ENCODE results near the gene HEXIM1. TPM values are rescaled to one million over a fixed set of nuclear protein-coding genes. Genes with fewer than 3 reads are reported as not detected.

The HEXIM1 gene
- total RNA-seq, 2 experiments from 2014 or later = 34.6 to 34.7 TPM

DNA sequence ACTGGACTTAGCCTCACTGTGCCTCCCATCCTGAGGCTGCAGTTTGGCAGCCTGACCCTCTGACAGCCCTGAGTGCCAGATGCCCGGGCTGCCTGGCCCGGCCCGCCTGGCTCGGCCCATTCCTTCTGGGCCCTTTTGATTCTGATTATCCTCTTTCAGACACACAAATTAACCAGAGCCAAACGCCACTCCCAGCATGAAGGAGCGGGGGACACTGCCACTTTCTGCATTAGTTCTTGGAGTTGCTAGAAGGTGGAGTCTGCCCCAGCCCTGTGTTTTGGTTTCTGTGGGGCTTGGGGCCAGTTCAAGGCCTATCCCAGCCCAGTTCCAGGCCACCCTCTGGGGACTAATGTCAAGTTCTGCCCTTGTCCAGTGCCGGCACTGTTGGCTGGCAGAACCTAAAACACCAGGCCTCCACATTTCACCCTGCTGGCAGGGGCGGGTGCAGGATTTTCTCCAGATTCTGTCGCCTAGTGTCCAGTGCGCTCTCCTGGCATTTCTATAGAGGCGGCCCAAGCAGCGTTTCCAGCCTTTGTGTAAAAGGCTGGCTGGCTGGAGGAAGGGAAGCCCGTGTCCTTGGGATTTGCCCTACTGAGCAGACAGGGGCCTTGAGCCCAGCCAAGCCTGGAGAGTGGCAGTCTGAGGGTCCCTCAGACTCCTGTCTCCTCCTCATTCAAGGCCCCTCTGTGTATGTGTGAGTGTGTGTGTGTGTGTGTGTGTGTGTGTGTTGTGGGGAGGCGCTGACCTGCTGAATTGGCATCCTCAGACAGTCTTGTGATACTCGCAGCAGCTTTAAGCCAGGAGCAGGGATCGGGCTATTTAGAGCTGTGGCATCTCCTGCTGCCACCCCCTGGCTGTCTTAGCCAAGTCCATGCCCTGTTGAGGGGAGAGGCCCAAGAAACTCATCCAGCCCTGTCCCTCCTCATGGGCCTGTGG, 37.3 kb upstream of the HEXIM1 start:
- ChIA-PET CTCF (no interaction called here), POLR2A (no interaction called here)

GRCh38 chr17:45111850-45112249, 36.4 kb upstream of the HEXIM1 start:
- CTCF ChIA-PET = no interaction called here
- POLR2A ChIA-PET = no interaction called here

DNA sequence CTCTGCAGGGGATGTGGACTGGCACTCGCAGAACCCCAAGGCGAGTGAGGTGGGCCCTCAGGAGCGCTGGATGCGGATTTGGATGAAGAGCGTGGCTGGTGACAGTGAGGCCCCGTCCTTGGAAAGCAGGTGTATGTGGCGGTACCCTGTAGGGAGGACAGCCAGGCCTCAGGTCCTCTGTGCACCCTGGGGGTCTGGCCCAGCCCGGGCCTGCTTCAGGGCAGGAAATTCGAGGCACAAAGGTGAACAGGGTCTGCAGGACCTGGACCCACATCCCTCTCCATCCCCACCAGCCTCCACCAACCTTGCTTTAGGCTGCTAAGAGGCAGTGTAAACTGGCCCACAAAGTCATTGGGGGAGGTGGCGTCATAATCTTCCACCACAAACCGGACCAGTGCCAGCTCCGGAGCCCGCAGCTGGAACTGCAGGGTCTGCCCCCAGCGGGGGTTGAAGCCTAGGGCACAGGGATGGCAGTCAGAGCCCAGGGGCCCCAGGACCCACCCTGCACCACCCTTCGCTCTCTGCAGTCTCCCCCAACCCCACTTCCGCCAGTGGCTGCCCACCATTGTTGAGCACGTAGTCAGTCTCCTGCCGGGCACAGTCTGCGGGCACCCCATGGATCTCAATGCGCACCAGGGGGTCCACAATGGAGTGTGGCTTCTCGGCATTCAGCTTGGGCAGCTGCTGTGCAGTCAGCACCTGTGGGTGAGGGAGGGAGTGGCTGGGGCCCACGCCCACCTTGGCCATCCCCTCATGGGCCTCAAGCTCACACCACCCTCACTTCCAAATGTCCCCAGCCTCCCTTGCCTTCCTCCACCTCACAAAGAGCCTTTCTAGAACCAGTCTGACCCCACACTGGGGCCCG, 35.5 kb upstream of the HEXIM1 start:
- CTCF ChIA-PET = no interaction called here

GRCh38 chr17:45113424-45113754, 34.9 kb upstream of the HEXIM1 start:
- CTCF ChIA-PET = no interaction called here
- POLR2A ChIA-PET = no interaction called here

More for the DNA sequence above, 35.5 kb upstream of the HEXIM1 start:
- POLR2A ChIA-PET = no interaction called here

DNA sequence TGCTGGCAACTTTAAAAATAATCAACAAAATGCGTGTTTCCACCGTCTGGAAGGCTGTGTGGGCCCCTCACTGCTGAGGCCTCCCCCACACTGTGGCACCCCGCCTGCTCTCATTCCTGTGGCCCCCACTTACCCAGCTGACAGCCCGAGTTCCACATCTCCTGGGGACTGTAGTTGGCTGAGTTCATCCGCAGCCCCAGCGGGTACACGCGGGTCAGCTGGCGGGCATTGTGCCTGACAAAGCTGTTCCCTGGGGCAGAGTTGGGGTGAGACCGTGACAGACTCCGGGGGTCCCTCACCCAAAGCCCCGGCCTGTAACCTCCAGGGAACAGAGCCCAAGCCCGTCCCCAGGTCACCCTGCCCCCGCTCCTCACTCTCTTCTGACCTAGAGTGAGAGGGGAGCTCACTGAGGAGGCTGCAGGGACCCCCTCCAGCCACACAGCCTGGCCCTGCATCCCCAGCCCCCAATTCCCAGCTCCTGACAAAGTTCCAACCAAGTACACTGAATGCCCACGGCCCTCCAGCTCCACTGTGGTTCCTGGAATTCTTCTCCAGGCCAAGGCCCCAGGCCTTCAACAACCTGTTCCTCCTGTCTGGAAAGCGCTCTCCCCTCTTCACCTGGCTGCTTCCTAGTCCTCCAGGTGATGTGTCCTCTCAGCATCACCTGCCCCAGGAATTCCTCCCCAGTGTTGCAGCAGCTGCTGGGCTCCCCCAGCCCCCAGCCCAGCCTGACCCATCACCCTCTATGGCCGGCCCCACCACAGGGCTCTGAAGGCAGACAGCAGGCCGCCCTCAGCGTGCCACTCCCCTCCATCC, 34.0 kb upstream of the HEXIM1 start:
- POLR2A ChIA-PET = no interaction called here
- CTCF ChIA-PET = no interaction called here

GRCh38 chr17:45115015-45115625, 33.2 kb upstream of the HEXIM1 start:
- POLR2A ChIA-PET = no interaction called here
- CTCF ChIA-PET = no interaction called here

- CTCF ChIA-PET = no interaction called here
- POLR2A ChIA-PET = no interaction called here
These were observed 32.4 kb upstream of the HEXIM1 start for GRCh38 chr17:45115871-45116270.

- ChIA-PET POLR2A (no interaction called here), CTCF (no interaction called here)
These were observed 31.8 kb upstream of the HEXIM1 start for GRCh38 chr17:45116434-45117016.

DNA sequence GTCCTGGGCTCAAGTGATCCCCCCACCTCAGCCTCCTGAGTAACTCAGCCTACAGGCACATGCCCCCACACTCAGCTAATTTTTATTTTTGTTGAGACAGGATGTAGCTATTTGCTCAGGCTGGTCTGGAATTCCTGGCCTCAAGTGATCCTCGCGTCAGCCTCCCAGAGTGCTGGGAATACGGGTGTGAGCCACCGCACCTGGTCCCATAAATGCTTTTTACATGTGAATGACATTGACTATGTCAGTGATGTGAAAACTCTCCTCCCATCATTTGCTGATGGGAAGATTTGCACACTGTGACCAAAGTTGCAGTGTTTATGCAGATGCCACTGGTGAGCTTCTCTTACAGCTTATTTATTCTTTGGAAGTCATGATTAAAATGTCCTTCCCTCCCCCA, 30.9 kb upstream of the HEXIM1 start:
- ChIA-PET CTCF (interaction anchor here (0.6 to 1.7 kb wide), 5 partner anchors 18 to 157 kb away, joined by 3 to 6 read pairs (median 4); partner anchors contain the start of gene ACBD4), POLR2A (no interaction called here)

- ChIA-PET CTCF (interaction anchor here (0.6 to 1.7 kb wide), 7 partner anchors 18 to 158 kb away, joined by 3 to 6 read pairs (median 4); partner anchors contain the start of gene ACBD4), POLR2A (no interaction called here)
These were observed 30.2 kb upstream of the HEXIM1 start for GRCh38 chr17:45117848-45118646.

GRCh38 chr17:45118691-45119090, 29.6 kb upstream of the HEXIM1 start:
- ChIA-PET CTCF (interaction anchor here (0.6 to 1.7 kb wide), 4 partner anchors 17 to 116 kb away, joined by 3 to 6 read pairs (median 5); partner anchors contain the start of gene ACBD4), POLR2A (no interaction called here)

- ChIA-PET POLR2A (no interaction called here), CTCF (interaction anchor here (0.6 to 1.6 kb wide), 2 partner anchors 15 to 808 kb away, joined by 4 to 8 read pairs; partner anchors contain the start of gene ACBD4)
These were observed 28.3 kb upstream of the HEXIM1 start for GRCh38 chr17:45119964-45120363.

DNA sequence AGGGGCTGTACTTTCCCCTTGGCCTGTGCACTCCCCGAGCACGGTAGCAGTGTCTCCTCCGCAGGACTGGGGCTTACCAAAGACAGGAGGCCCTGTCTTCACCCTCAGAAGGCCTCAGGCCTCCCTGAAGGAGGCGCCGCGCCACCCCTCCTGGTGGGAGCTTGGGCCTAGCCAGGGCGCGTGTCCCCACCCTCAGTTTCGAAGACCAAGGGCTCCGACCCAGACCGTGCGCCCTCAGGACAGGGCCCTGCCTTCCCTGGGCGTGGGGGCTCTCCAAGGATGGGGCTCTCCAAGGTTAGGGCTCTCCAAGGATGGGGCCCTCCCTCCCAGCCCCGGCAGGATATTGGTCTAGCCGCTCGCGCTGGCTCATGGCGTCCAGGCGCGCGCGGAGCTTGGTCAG, 27.7 kb upstream of the HEXIM1 start:
- CTCF ChIA-PET = interaction anchor here (0.6 to 1.6 kb wide), 3 partner anchors 15 to 807 kb away, joined by 3 to 8 read pairs (median 4); partner anchors contain the start of gene ACBD4

GRCh38 chr17:45121055-45121454, 27.2 kb upstream of the HEXIM1 start:
- ChIA-PET CTCF (interaction anchor here (1.5 kb wide), 1 partner anchor 10 kb away, joined by 4 read pairs; no protein-coding TSS in a partner anchor), POLR2A (no interaction called here)

More for the DNA sequence above, 27.7 kb upstream of the HEXIM1 start:
- POLR2A ChIA-PET = no interaction called here

DNA sequence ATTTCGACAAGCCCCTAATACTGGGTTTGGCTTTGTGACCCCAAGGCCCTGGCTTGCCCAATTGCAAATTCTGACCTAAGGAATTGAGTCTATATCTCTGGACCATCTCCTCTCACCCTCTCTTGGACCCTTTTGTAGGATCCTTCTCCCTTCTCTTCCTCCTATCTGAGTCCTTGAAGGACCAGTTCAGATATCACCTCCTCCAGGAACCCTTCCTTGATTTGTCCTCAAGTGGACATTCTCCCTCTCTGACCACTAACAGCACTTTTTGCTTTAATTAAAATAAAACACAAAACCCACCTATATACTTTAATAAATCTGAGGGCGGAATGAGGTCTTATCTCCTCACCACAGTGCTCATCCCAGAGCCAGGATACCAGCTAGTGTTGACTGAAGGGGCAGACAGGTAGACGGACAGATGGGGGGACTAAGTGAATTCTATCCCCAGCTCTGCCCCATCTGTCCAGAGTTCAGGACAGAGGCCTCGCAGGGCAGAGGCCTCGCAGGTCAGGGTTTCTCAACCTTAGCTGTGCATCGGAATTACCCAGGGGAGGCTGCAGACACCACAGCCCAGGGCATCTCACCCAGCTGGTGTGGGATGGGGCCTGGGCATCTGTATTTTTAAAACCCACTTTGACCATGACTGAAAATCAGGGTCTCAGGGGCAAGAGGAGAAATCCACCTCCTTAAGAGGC, 25.1 kb upstream of the HEXIM1 start:
- ChIA-PET CTCF (interaction anchor here (0.8 to 3.7 kb wide), 3 partner anchors 12 to 101 kb away, joined by 4 to 21 read pairs (median 4); partner anchors contain the start of gene ACBD4), POLR2A (interaction anchor here (0.6 kb wide), 1 partner anchor 53 kb away, joined by 5 read pairs; no protein-coding TSS in a partner anchor)

- ChIA-PET POLR2A (no interaction called here), CTCF (interaction anchor here (0.8 to 3.7 kb wide), 3 partner anchors 12 to 102 kb away, joined by 4 to 21 read pairs (median 4); partner anchors contain the start of gene ACBD4)
These were observed 24.1 kb upstream of the HEXIM1 start for GRCh38 chr17:45123930-45124796.

Measured in activated CD8-positive, alpha-beta memory T cell treated with anti-CD3 and anti-CD28 coated beads for 36 hours (primary cell).